Effector memory CD4-positive, alpha-beta T cell (primary cell): ENCODE measurements around the gene DIAPH1.

ENCODE experiments used
- DNase-seq, 3 donors: peaks; one replicate each; pipeline ENCODE4 v3.0.0-alpha.2; 2020
- H3K27ac ChIP-seq: 2 replicates; pipeline ENCODE4 v1.7.0; 2013; ENCODE audit warnings: mild to moderate bottlenecking, low read length, moderate library complexity; ENCODE audit not compliant: insufficient read depth, poor library complexity, severe bottlenecking
- H3K27me3 ChIP-seq: replicated peaks from 2 replicates; pipeline ENCODE4 v1.7.0; 2013; ENCODE audit warnings: mild to moderate bottlenecking, low read length; ENCODE audit not compliant: insufficient read depth, control insufficient read depth, poor library complexity, severe bottlenecking
- H3K36me3 ChIP-seq: 2 replicates; pipeline ENCODE4 v1.7.0; 2013; ENCODE audit warnings: mild to moderate bottlenecking, low read length, moderate library complexity; ENCODE audit not compliant: control insufficient read depth, insufficient read depth
- H3K4me1 ChIP-seq: 2 replicates; pipeline ENCODE4 v1.7.0; 2013; ENCODE audit warnings: low read length, mild to moderate bottlenecking; ENCODE audit not compliant: control insufficient read depth, insufficient read depth, poor library complexity, severe bottlenecking
- H3K4me3 ChIP-seq: 2 replicates; pipeline ENCODE4 v1.7.0; 2013; ENCODE audit warnings: low read length, low read depth, mild to moderate bottlenecking; ENCODE audit not compliant: insufficient read depth, poor library complexity, severe bottlenecking
- H3K9me3 ChIP-seq: 2 replicates; pipeline ENCODE4 v1.7.0; 2013; ENCODE audit warnings: mild to moderate bottlenecking, low read length, moderate library complexity; ENCODE audit not compliant: control insufficient read depth

The DIAPH1 gene

DNA sequence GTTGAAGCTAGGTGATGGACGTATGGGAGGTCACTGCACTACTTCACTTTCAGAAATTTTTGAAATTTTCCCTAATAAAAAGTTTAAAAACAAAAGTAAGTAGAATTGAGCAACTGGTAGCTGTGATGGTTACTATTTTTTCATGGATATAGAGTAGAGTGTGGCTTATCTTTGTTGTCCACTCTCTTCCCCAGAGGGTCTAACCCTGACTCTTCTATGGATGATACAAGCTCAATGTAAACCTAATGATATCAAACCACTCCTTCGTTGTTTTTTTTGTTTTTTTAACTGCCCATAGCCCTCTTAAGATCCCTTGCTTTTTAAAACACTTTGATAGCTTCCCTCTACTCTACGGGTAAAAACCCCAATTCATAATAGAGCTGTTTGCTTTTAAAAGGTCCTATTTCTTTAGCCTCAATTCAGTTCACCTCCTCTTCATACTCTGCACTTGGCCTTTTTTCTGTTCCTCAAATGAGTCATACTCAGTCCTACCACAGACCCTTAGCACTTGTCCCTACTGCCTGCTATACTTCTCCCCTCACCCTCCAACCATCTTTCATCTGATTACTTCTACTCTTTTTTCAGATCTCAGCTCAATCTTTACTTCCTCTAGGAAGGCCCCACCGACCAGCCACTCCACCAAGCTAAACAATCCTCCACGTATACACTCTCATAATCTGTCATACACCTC is 15.2 kb upstream of the DIAPH1 start:
- H3K36me3 ChIP-seq: peaks cover 18% of the 10 kb centered on the region
- H3K27ac ChIP-seq: no peak overlapping the region
- H3K4me1 ChIP-seq: peaks cover 28% of the 10 kb centered on the region
- H3K27me3 ChIP-seq: no peaks in the 10 kb centered on the region
- no peaks in the 10 kb centered on the region for H3K9me3 ChIP-seq
- no peak for DNase-seq
- H3K4me3 ChIP-seq: no peak overlapping the region

DNA sequence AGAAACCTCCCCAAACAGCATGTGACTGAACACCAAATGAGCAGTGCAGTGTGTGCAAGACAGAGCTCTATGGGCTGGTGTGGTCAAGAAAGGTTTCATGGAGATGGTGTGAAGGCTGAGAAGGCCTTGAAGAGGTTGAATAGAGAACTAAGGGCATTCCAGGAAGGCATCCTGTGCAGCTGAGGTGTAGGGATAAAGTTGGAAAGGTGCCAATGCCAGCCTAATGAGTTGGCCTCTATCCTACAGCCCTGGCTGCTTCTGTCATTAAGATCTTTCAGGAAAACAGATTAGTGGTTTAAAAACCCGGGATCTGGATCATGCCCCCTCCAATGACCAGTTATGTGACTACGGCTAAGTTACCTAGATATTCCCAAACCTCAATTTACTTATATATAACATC is 13.8 kb upstream of the DIAPH1 start:
- H3K36me3 ChIP-seq: peaks cover 31% of the 10 kb centered on the region
- H3K9me3 ChIP-seq: no peaks in the 10 kb centered on the region
- DNase-seq: no peak
- H3K4me3 ChIP-seq: no peak overlapping the region
- H3K27ac ChIP-seq: no peak overlapping the region
- peaks cover 21% of the 10 kb centered on the region for H3K4me1 ChIP-seq
- H3K27me3 ChIP-seq: no peaks in the 10 kb centered on the region

DNA sequence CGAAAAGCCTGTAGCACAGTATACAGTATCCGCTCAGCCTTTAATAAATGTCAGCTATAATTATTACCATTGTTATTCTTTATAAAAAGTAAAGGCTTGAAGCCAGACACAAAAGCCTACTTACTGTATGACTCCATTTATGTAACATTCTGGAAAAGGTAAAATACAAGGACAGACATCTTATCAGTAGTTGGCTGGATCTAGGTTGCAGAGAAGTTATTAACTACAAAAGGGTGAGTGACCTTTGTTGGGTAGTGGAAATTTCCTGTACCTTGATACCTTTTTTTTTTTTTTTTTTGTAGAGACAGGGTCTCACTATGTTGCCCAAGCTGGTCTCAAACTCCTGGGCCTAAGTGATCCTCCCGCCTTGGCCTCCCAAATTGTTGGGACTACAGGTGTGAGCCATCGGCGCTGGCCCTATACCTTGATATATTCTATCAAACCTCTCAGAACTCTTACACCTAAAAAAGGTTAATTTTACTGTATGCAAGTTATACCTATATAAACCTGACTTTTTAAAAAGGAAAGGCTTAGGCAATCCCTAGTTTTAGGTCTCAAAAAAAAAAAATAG is 11.9 kb upstream of the DIAPH1 start:
- DNase-seq: no peak
- Histone ChIP-seq H3K4me1 (peaks cover 14% of the 10 kb centered on the region), H3K27ac (no peak overlapping the region), H3K36me3 (peaks cover 44% of the 10 kb centered on the region), H3K4me3 (no peak overlapping the region), H3K27me3 (no peaks in the 10 kb centered on the region), H3K9me3 (no peaks in the 10 kb centered on the region)

DNA sequence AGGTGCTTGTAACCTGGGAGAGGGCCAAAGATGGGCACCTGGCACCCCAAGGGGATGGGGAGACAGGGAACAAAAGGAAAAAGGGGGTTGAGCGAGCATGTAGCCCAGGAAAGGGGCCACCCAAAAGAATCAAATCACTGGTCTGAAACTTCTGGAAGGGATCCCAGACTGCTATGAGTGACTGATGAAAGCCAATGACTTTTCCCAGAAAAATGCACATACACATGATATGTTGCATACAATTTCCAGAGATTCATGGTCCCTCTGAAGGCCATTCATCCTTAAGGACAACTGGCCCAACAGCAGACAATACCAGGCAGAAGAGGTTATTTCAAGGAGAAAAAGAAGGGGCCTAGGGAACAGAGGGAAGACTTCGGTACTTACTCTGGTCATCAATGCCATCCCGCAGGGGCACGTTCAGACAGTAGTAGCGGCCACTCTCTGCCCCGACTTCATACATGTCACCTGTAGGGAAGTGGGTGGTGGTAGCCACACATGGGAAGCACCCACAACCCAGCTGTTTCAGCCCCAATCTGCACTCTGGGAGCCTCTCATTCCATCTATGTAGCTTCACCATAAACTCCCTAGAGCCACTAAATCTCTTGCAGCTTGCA is 9.5 kb upstream of the DIAPH1 start:
- no peak overlapping the region for H3K27ac ChIP-seq
- no peak for DNase-seq
- H3K4me3 ChIP-seq: no peak overlapping the region
- H3K36me3 ChIP-seq: peaks cover 61% of the 10 kb centered on the region
- H3K27me3 ChIP-seq: no peaks in the 10 kb centered on the region
- H3K4me1 ChIP-seq: no peaks in the 10 kb centered on the region
- no peaks in the 10 kb centered on the region for H3K9me3 ChIP-seq

DNA sequence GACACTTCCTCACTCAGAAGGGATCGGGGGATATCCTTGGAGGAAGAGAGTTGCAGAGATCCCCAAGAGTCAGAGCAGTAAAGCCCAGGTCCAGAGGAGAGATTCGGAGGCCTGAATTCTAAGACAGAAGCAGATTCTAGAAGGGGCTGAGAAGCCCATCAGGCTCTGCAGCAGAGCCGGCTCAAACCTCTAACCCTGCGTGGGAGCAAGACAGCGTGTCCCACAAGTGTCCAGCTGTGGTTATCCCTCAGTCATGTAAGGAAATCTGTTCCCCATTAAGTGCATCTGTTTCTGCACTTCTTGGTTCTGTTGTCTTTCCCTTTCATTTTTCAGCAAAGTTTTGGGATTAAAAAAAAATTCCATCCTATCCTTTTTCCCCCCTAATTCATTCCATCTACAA is 4.8 kb upstream of the DIAPH1 start:
- Histone ChIP-seq H3K36me3 (peaks cover 53% of the 10 kb centered on the region), H3K27ac (no peak overlapping the region)

DNA sequence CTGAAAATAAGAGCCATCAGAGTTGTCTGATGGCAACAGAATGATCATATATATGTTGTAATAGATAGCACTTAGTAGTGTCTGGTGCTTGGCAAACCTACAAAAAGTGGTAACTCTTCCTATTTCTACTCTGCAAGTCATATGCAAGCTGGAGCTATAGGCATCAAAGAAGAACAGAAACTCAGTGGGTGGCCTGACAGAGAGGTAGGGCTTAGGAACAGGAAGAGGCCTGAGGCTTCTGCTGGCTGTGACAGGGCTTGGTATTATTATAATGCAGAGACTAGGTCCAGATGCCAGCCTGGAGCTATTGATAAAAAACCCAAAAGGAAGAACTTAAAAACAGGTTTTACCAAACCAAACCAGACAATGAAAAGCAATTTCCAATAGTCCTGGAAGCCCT is 4.4 kb upstream of the DIAPH1 start:
- Histone ChIP-seq H3K27ac (no peak overlapping the region), H3K9me3 (no peaks in the 10 kb centered on the region), H3K27me3 (no peaks in the 10 kb centered on the region), H3K36me3 (peaks cover 49% of the 10 kb centered on the region), H3K4me3 (no peak overlapping the region), H3K4me1 (no peaks in the 10 kb centered on the region)
- DNase-seq: no peak

More for the DNA sequence above, 4.8 kb upstream of the DIAPH1 start:
- H3K4me1 ChIP-seq: no peaks in the 10 kb centered on the region
- H3K27me3 ChIP-seq: no peaks in the 10 kb centered on the region
- DNase-seq: no peak
- H3K9me3 ChIP-seq: no peaks in the 10 kb centered on the region
- no peak overlapping the region for H3K4me3 ChIP-seq

DNA sequence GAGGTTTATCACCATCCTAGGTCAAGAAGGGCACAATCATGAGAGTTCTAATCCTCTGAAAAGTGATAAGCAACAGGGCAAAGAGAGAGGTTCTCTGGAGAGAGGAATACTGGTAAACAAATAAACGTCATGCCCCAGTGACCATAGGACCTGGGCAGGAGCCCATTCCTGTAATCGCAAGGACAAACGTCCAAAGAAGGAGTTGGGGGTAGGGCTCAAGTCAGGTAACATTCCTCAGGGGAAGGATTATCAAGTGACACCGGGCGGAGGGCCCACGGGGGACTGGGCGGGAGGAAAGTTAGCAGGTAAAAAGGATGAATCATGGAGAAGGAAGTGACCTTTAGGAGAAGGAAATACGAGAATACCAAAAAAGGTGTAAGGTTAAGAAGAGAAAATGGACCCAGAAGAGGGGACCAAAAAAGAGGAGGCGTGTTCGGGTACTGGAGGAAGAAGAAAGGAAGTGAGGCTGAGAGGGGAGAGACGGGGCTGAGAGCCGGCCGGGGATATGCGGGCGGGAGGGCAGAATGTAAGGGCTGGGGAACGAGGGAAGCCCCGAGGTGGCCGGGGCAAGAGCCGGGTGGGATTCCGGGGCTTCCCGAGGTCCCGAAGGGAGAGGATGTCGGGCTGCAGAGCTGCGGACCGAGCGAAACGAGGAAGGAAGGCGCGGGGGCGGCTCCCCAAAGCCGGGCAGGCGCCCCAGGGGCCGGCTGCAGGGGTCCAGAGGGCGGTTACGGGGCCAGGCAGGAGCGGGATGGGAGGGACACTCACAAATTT is 583 bp downstream of the DIAPH1 start:
- H3K36me3 ChIP-seq: peaks cover 13% of the 10 kb centered on the region
- H3K27ac ChIP-seq: peak overlapping the region; percentile 90
- H3K4me1 ChIP-seq: peaks cover 24% of the 10 kb centered on the region
- peak; percentile 30 to 42 (median 37) for DNase-seq
- no peaks in the 10 kb centered on the region for H3K9me3 ChIP-seq
- H3K27me3 ChIP-seq: no peaks in the 10 kb centered on the region
- H3K4me3 ChIP-seq: peak overlapping the region; percentile 95

DNA sequence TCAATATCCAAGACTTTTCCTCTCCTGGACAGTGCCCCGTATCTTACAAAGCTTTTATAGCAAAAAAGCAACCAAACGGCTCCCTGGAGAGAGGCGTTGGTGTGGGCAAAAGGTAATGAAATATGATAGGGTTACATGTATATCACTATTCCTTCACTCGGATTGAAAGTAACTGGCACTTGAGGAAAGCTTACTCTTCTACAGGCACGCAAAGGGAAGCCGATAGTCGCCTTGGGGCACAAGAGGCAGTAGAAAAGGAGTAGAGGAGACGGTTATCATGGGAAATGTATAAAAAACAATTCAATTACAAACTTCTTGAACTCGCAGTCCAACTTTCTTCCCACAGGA is 1.1 kb downstream of the DIAPH1 start:
- Histone ChIP-seq H3K9me3 (no peaks in the 10 kb centered on the region), H3K4me3 (peak overlapping the region; percentile 95), H3K4me1 (peaks cover 28% of the 10 kb centered on the region), H3K27ac (peak overlapping the region; percentile 90), H3K36me3 (peaks cover 13% of the 10 kb centered on the region), H3K27me3 (no peaks in the 10 kb centered on the region)
- DNase-seq: no peak

DNA sequence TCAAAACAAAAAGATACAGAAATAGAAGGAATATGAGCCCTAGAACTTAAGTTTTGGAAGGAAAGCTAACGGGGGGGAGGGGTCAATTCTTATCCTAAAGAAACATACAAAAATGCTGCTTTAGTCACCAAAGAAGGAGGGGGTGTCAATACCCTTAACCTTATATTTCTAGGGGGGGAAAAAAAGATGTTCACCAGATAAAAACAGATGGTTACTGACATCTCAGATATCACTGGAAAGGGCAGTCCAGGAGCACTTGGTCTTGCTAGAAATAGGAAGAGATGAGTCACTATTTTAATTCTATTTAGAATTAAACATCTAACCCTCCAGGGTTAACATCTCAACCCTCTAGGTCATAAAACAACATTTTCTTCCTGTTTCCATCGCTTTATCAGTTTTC is 1.7 kb downstream of the DIAPH1 start:
- H3K4me1 ChIP-seq: peaks cover 32% of the 10 kb centered on the region
- H3K36me3 ChIP-seq: peaks cover 13% of the 10 kb centered on the region
- peak overlapping the region; percentile 90 for H3K27ac ChIP-seq

More for the DNA sequence above, 1.7 kb downstream of the DIAPH1 start:
- DNase-seq: no peak
- peak overlapping the region; percentile 95 for H3K4me3 ChIP-seq
- no peaks in the 10 kb centered on the region for H3K9me3 ChIP-seq
- H3K27me3 ChIP-seq: no peaks in the 10 kb centered on the region
